HG03135 (cell line): ENCODE data around the gene NEU1.
"Not testable (repeated sequence)": the region's sequence is repeated elsewhere in the genome, so short reads cannot be mapped to it uniquely, and the experiment has no call there.

Experiments used
- ATAC-seq: cut with Tn5 transposase; IDR thresholded peaks from one replicate; pipeline ENCODE4 v1.9.1; 2021; ENCODE audit warnings: mild to moderate bottlenecking, moderate library complexity; ENCODE audit not compliant: unreplicated experiment

NEU1 gene

GRCh38 chr6:31875877-31876276 lies 13.3 kb upstream of the NEU1 start:
- ATAC-seq: no peak

DNA sequence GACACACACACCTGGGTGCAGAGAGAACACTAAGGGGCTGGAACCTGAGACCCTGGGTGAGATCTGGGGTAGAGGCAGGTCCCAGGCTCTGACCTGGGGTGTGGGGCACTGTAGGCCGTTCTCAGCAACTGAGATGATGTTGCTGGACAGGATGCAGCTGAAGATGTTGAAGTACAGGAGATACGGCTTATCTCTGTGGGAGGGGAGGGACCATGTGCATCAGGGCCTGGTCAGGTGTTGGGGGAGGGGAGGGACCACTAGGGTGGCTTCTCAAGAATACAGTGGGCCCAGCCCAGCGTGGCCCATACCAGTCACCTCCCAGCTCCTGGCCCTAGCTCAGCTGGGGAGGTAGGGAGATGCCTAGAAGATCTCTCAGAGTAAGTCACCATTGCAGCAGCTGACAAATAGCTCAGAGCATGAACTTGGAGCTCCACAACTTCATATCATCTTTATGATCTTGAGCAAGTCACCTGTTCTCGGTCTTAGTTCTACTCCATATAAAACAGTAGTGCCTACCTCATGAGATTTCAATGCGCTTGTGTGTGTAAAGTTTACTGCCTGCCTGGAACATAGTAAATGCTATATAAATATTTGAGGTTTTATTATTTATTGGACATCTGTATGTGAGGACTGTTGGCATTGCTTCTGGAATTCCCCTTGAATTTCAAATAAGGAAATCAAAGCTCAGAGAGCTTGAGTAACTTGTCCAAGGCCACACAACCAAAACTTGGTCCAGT lies 12.4 kb upstream of the NEU1 start:
- no peak for ATAC-seq

GRCh38 chr6:31874084-31874670 lies 11.6 kb upstream of the NEU1 start:
- ATAC-seq: no peak

DNA sequence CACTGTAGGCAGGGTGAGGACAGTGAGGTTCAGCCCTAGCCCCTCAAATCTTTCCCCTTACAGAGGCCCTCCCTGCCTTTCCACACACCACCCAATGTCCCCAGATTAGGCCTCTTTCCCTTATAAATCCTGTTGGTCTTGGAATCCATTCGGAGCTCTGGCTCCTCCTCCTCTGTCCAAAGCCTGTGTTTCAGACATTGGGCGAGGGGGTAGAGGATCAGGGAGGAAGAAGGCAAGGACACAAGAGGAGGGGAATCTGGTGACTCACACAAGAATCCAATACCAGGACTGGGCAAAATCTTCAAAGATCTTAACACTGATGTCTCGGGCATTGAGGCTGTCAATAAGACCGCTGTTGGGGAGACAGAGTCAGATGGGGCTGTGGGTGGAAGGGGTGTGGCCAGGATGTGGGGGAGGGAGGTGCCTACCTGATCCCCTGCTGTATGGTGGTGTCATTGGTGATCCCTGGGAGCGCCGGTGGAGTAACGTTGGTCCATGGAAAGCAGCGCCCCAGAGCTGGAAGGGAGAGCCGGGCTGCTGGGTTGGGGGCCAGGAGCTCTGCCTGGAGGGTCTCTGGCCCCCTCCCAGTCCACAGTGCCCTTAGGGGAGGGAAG lies 8.5 kb upstream of the NEU1 start:
- ATAC-seq: no peak

- ATAC-seq: no peak
Measured at GRCh38 chr6:31870385-31870921, 7.8 kb upstream of the NEU1 start.

- ATAC-seq: no peak
Measured at GRCh38 chr6:31869343-31869742, 6.7 kb upstream of the NEU1 start.

- ATAC-seq: not testable (repeated sequence)
Measured at GRCh38 chr6:31868658-31868971, 6.0 kb upstream of the NEU1 start.

DNA sequence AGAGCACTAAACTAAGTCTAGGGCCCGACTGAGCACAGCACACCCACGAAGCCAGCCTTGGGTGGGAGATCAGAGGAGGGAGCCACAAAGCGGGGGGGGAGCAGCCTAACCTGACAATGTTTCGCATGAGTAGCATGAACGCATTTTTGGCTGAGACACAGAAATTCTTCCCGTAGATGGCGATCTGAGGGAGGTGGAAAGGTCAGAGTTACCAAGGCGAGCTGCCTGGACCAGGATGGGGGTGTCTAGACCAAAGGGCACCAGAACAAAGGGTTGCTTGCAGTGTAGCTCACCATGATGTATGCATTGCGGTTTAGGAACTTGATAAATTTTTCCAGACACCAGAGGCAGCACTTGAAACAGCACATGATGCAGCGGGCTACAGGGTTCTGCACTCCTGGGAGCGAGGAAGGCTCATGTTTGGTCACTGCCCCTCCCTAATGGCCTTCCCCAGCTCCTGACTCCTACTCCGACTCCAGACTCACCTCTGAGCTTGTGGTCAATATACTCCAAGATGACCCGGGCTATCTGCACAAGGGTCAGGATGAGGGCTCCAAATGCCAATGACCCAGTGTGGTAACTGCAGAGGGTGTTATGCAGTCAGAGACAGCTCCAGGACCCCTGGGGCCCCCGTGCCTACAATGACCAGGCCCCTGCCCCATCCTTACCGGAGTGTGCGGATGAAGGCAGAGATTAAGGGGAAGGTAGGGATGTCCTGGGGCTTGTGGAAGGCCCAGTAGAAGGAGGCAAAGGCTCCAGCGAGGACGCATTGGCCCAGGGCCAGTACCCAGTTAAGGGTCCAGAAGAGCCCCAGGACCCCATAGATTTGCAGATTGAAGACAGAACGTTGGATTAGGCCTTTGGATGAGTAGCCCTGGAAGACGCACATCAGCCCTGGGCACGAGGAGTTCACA lies 2.8 kb upstream of the NEU1 start:
- no peak for ATAC-seq

GRCh38 chr6:31864818-31865204 lies 2.2 kb upstream of the NEU1 start:
- ATAC-seq: no peak

DNA sequence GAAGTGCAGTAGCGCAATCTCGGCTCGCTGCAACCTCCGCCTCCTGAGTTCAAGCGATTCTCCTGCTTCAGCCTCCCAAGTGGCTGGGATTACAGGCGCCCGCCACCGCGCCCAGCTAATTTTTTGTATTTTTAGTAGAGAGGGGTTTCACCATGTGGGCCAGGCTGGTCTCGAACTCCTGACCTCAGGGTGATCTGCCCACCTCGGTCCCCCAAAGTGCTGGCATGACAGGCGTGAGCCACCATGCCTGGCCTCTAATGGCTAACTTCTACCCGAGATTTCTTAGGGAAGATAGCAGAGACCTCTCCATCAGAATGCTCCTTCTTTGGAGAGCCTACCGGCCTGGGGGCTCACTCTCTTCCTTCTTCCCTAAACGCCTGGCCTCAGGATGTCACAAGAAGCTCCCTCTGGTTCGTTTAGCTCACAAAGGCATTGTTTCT lies 1.5 kb upstream of the NEU1 start:
- not testable (repeated sequence) for ATAC-seq

DNA sequence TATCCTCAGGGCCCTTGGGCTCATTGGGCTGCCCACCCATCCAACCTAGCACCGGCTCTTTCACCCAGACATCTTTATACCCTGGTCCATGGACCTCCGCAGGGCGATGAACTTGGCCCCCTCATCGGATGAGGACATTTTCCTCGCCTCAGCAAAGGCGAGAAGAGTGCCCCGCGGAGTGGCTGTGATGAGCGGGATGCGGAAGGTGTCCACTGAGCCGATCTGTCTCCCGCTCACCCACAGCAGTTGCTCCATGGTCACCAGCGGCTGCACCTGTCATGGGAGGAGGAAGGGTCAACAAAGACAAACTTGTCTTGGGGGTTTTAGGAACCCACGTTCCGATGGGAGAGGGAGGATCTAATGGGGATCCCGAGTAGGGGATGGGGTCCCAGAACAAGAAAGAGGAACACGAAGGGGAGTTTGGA lies 690 bp downstream of the NEU1 start:
- ATAC-seq: no peak

DNA sequence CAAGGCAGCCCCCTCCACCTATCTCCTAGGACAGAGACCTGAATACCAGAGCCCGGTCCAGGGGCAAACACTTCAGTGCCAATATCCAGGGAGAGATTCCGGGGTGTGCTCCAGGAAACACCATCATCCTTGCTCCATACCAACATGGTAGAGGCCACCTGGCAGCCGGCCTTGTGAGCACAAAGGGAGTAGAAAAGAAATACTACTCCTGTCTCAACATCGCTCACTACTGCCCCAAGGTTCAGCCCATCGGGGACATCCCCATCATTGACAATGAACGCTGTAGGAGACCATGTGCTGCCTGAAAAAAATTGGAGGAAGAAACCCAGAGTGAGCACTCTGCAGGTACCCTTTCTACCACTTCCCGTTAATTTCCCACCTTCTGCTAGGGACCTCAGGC lies 1.5 kb downstream of the NEU1 start:
- ATAC-seq: no peak

- ATAC-seq: no peak
Measured at GRCh38 chr6:31860349-31860748, 2.3 kb downstream of the NEU1 start.

GRCh38 chr6:31859923-31860322 lies 2.7 kb downstream of the NEU1 start:
- ATAC-seq: no peak

DNA sequence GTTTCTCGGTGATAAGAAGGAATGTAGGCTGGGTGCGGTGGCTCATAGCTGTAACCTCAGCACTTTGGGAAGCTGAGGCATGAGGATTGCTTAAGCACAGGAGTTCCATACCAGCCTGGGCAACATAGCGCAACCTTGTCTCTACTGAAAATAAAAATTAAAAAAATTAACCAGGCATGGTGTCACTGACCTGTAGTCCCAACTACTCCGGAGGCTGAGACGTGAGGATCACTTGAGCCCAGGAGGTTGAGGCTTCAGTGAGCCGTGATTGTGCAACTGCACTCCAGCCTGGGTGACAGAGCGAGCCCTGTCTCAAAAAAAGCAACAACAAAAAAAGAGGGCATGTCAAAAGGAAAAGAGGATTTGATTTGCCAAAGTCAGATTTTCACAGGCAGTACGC lies 3.9 kb downstream of the NEU1 start:
- no peak for ATAC-seq

DNA sequence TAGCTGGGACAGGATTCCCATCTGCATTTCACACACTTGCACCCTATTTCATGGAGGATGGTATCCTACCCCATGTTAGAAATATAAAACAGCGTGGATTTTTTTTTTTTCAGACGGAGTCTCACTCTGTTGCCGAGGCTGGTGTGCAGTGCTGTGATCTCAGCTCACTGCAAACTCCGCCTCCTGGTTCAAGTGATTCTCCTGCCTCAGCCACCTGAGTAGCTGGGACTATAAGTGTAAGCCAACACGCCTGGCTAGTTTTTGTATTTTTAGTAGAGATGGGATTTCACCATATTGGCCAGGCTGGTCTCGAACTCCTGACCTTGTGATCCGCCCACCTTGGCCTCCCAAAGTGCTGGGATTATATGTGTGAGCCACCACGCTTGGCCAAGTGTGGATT lies 4.8 kb downstream of the NEU1 start:
- ATAC-seq: not testable (repeated sequence)

GRCh38 chr6:31851980-31852718 lies 10.5 kb downstream of the NEU1 start:
- ATAC-seq: not testable (repeated sequence)

- no peak for ATAC-seq
Measured at GRCh38 chr6:31851485-31851832, 11.2 kb downstream of the NEU1 start.

DNA sequence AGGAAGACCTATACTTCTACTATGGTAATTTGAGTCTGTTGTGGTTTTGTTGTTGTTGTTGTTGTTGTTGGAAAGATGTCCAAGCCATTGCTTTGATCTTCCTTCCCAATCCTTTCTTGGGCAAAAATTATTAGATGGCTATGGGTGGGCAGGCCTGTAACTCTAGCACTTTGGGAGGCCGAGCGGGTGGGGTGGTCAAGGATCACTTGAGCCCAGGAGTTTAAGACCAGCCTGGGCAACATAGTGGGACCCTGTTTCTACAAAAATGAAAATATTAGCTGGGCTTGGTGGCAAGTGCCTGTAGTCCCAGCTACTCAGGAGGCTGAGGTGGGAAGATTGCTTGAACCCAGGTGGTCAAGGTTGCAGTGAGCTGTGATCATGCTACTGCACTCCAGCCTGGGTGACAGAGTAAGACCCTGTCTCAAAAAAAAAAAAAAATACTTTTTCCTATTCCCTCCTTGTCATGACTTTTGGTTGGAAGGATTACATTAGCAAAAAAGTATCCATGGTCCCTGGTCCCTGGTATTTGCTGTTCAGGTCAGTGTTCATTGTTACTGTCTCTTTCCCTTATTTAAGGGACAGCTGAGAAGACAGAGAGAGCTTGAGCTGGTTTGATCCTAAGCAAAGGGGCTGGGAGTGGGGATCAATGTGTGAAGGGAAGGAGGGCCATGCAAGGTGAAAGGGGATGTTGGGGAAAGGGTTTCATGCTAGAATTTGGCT lies 11.7 kb downstream of the NEU1 start:
- no peak for ATAC-seq
